Activated CD4-positive, alpha-beta T cell treated with anti-CD3 and anti-CD28 coated beads for 36 hours (primary cell): ENCODE results near the gene SPRYD3. TPM values are rescaled to one million over a fixed set of nuclear protein-coding genes. Genes with fewer than 3 reads are reported as not detected.

ENCODE experiments used
- ATAC-seq: fragments of 200-7000 bp; cut with Tn5 transposase; one replicate; pipeline ENCODE4 v1.10.0; 2021; ENCODE audit warnings: mild to moderate bottlenecking, moderate library complexity
- CTCF ChIA-PET: fragments of 350-600 bp; sonication (Branson Sonifier 250); formaldehyde crosslinking; loops from one replicate; lab custom pipeline; 2021; ENCODE audit warnings: antibody characterized with exemption; lab: Charles Lee
- POLR2A ChIA-PET: fragments of 350-600 bp; sonication (Branson Sonifier 250); formaldehyde crosslinking; loops from one replicate; lab custom pipeline; 2021; ENCODE audit warnings: antibody characterized with exemption, inconsistent platforms; lab: Charles Lee
- DNase-seq: peaks from one replicate; pipeline ENCODE4 v3.0.0-alpha.2; 2020
- H3K27ac Mint-ChIP-seq: one replicate; pipeline ENCODE4 v1.8.0; 2021; ENCODE audit warnings: mixed read lengths
- H3K27me3 Mint-ChIP-seq: one replicate; pipeline ENCODE4 v1.8.0; 2021; ENCODE audit warnings: mixed read lengths
- H3K36me3 Mint-ChIP-seq: one replicate; pipeline ENCODE4 v1.8.0; 2021; ENCODE audit warnings: low read depth, mixed read lengths
- H3K4me1 Mint-ChIP-seq: one replicate; pipeline ENCODE4 v1.8.0; 2021; ENCODE audit warnings: mixed read lengths
- H3K4me3 Mint-ChIP-seq: one replicate; pipeline ENCODE4 v1.8.0; 2021; ENCODE audit warnings: mild to moderate bottlenecking, moderate library complexity, mixed read lengths
- H3K9me3 Mint-ChIP-seq: one replicate; pipeline ENCODE4 v1.8.0; 2021; ENCODE audit warnings: low read depth, mixed read lengths
- intact Hi-C, 2 experiments: fragments of 100-400 bp; cut with DNase I in 1 of 2; cut with micrococcal nuclease in 1 of 2; formaldehyde crosslinking; loops; one replicate each; pipeline versions ENCODE4 v1.14.2 to v1.15.1; 2022 to 2024; cut with DNase I, micrococcal nuclease
- total RNA-seq, 2 experiments: library from RNA; stranded (reverse); gene quantifications; one replicate each; pipeline ENCODE4 v1.2.3, GENCODE V29; 2021

SPRYD3 gene
- total RNA-seq, 2 experiments from 2014 or later: 13.7 to 18.2 TPM

GRCh38 chr12:53067074-53067992 is 11.9 kb downstream of the SPRYD3 start:
- DNase-seq (peak; percentile 5), ATAC-seq (peak; percentile 45)
- Mint-ChIP-seq H3K9me3 (no peaks in the 10 kb centered on the region), H3K4me3 (no peak overlapping the region), H3K27me3 (no peaks in the 10 kb centered on the region), H3K27ac (no peak overlapping the region), H3K36me3 (peaks cover 21% of the 10 kb centered on the region), H3K4me1 (peaks cover 7% of the 10 kb centered on the region)
- ChIA-PET CTCF (interaction anchor here (0.8 to 15.8 kb wide), 9 partner anchors 13 to 131 kb away, joined by 3 to 277 read pairs (median 6); partner anchors contain the start of genes IGFBP6, SOAT2 and SPRYD3), POLR2A (interaction anchor here (0.7 to 2.0 kb wide), 2 partner anchors 12 to 36 kb away, joined by 4 to 6 read pairs; partner anchors contain the start of genes SOAT2 and SPRYD3)
- intact Hi-C loops: loop anchor here in 1 of 2 experiments (10.0 kb wide), 1 partner anchor 127 kb away; no protein-coding TSS in a partner anchor

- peaks cover 7% of the 10 kb centered on the region for H3K4me1 Mint-ChIP-seq
- H3K4me3 Mint-ChIP-seq: no peak overlapping the region
- ChIA-PET POLR2A (interaction anchor here (0.6 to 2.0 kb wide), 4 partner anchors 13 to 70 kb away, joined by 3 to 6 read pairs (median 5); partner anchors contain the start of genes SOAT2 and SPRYD3), CTCF (interaction anchor here (0.6 to 15.8 kb wide), 47 partner anchors 9 to 714 kb away, joined by 3 to 277 read pairs (median 4); partner anchors contain the start of genes AAAS, ESPL1, IGFBP6 and SOAT2)
- intact Hi-C loops: loop anchor here (1.0 to 10.0 kb wide), 3 partner anchors 33 to 131 kb away; no protein-coding TSS in a partner anchor
- H3K36me3 Mint-ChIP-seq: peaks cover 21% of the 10 kb centered on the region
- H3K27me3 Mint-ChIP-seq: no peaks in the 10 kb centered on the region
- DNase-seq (peak; percentile 85), ATAC-seq (peak; percentile 78)
- no peaks in the 10 kb centered on the region for H3K9me3 Mint-ChIP-seq
- peak overlapping the region; percentile 48 for H3K27ac Mint-ChIP-seq
Observed at GRCh38 chr12:53065975-53066931, 12.9 kb downstream of the SPRYD3 start.

DNA sequence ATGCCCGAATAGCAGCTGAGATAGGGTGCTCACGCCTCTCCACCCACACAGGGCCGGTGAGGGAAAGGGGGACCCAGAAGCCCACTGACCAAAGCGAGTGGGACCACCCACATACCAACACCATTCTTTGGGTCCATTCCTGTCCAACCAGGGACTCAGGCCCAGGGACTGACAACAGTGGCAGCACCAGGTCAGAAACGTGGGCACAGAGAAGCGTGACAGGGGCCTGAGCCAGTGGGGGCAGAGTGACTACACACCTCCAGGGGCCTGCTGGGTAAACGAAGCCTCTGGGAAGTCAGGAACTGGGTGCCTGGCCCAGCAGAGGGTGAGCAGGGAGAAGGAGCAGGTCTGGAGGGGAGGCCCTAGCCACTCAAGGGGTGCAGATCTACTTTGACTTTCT is 13.7 kb downstream of the SPRYD3 start:
- no peak for ATAC-seq
- Mint-ChIP-seq H3K4me3 (no peak overlapping the region), H3K27me3 (no peaks in the 10 kb centered on the region), H3K4me1 (peaks cover 7% of the 10 kb centered on the region), H3K27ac (no peak overlapping the region), H3K36me3 (peaks cover 21% of the 10 kb centered on the region), H3K9me3 (no peaks in the 10 kb centered on the region)
- CTCF ChIA-PET: interaction anchor here (0.6 to 15.8 kb wide), 42 partner anchors 8 to 443 kb away, joined by 3 to 277 read pairs (median 4); partner anchors contain the start of genes AAAS, IGFBP6, SOAT2 and SPRYD3
- POLR2A ChIA-PET: interaction anchor here (1.0 to 2.0 kb wide), 2 partner anchors 14 to 33 kb away, joined by 3 to 6 read pairs; partner anchors contain the start of gene SPRYD3
- peak; percentile 4 for DNase-seq
- intact Hi-C loops: loop anchor here in 1 of 2 experiments (10.0 kb wide), 1 partner anchor 129 kb away; no protein-coding TSS in a partner anchor

DNA sequence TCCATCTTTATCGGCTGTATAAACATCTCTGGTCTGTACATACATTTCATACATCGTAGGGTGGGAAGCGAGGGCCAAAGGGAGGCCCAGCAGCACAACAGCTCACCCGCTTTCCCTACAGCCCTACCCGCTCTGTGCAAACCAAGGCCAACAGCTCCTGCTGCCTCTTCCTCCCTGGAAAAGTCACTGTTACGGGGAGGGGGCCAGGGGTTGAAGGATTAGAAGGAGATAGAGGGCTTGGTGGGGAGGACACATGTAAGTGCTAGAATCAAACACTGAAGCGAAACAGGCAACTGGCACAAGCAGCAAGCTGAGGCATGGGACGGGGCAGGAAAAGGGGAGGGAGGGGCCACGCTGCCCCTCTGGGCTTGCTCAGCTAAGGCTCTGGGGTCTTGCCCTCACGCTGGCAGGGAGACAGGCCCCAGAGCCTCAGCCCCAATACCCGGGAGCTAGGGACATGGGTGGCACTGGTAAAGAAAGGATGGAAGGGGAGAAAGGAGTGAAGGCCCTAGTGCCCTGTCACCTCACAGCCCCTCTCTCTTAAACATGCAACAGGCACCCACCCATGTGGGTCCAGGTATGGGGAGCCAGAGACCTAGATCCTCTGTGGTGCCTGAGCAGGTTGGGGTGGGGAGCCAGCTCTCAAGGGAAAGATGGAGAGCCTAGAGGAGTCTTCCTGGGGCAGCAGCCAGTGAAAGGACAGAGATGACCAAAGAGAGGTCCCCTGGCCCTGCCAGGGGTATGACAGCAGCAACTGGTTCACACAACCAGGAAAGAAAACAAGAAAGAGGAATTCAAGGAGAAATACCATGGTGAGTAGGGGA is 14.4 kb downstream of the SPRYD3 start:
- Mint-ChIP-seq H3K27ac (peak overlapping the region; percentile 3), H3K27me3 (no peaks in the 10 kb centered on the region), H3K9me3 (no peaks in the 10 kb centered on the region), H3K4me3 (no peak overlapping the region), H3K36me3 (peaks cover 20% of the 10 kb centered on the region), H3K4me1 (peaks cover 7% of the 10 kb centered on the region)
- DNase-seq (no peak), ATAC-seq (no peak)
- ChIA-PET CTCF (interaction anchor here (0.7 to 15.8 kb wide), 27 partner anchors 8 to 444 kb away, joined by 3 to 277 read pairs (median 6); partner anchors contain the start of genes AAAS, IGFBP6, SOAT2 and SPRYD3), POLR2A (interaction anchor here (2.0 kb wide), 1 partner anchor 14 kb away, joined by 6 read pairs; the partner anchor contains the start of gene SPRYD3)
- intact Hi-C loops: loop anchor here in 1 of 2 experiments (10.0 kb wide), 1 partner anchor 130 kb away; no protein-coding TSS in a partner anchor

GRCh38 chr12:53063708-53064612 is 15.2 kb downstream of the SPRYD3 start:
- Mint-ChIP-seq H3K36me3 (peaks cover 16% of the 10 kb centered on the region), H3K27me3 (no peaks in the 10 kb centered on the region), H3K4me1 (peaks cover 7% of the 10 kb centered on the region), H3K9me3 (no peaks in the 10 kb centered on the region), H3K4me3 (no peak overlapping the region), H3K27ac (no peak overlapping the region)
- POLR2A ChIA-PET: no interaction called here
- intact Hi-C loops: loop anchor here in 1 of 2 experiments (10.0 kb wide), 1 partner anchor 131 kb away; no protein-coding TSS in a partner anchor
- CTCF ChIA-PET: interaction anchor here (0.8 to 15.8 kb wide), 6 partner anchors 9 to 179 kb away, joined by 3 to 277 read pairs (median 4); partner anchors contain the start of genes IGFBP6, SOAT2 and SPRYD3
- peak; percentile 9 for DNase-seq
- no peak for ATAC-seq

GRCh38 chr12:53062977-53063707 is 16.0 kb downstream of the SPRYD3 start:
- H3K4me1 Mint-ChIP-seq: peaks cover 7% of the 10 kb centered on the region
- POLR2A ChIA-PET: no interaction called here

GRCh38 chr12:53062011-53062961 is 16.9 kb downstream of the SPRYD3 start:
- DNase-seq: peak; percentile 3

More at GRCh38 chr12:53062977-53063707, 16.0 kb downstream of the SPRYD3 start:
- peaks cover 16% of the 10 kb centered on the region for H3K36me3 Mint-ChIP-seq
- intact Hi-C loops: loop anchor here in 1 of 2 experiments (10.0 kb wide), 1 partner anchor 132 kb away; no protein-coding TSS in a partner anchor
- DNase-seq (peak; percentile 3), ATAC-seq (no peak)
- H3K4me3 Mint-ChIP-seq: no peak overlapping the region
- CTCF ChIA-PET: interaction anchor here (0.5 to 15.8 kb wide), 4 partner anchors 18 to 509 kb away, joined by 3 to 277 read pairs (median 80); partner anchors contain the start of genes IGFBP6, SOAT2 and SPRYD3
- H3K27me3 Mint-ChIP-seq: no peaks in the 10 kb centered on the region
- H3K27ac Mint-ChIP-seq: no peak overlapping the region
- H3K9me3 Mint-ChIP-seq: no peaks in the 10 kb centered on the region

More at GRCh38 chr12:53062011-53062961, 16.9 kb downstream of the SPRYD3 start:
- intact Hi-C loops: loop anchor here in 1 of 2 experiments (10.0 kb wide), 1 partner anchor 133 kb away; no protein-coding TSS in a partner anchor
- no peak for ATAC-seq
- H3K9me3 Mint-ChIP-seq: no peaks in the 10 kb centered on the region
- H3K4me1 Mint-ChIP-seq: peaks cover 7% of the 10 kb centered on the region
- POLR2A ChIA-PET: interaction anchor here (0.6 kb wide), 1 partner anchor 28 kb away, joined by 4 read pairs; no protein-coding TSS in a partner anchor
- H3K4me3 Mint-ChIP-seq: no peak overlapping the region
- no peaks in the 10 kb centered on the region for H3K27me3 Mint-ChIP-seq
- H3K27ac Mint-ChIP-seq: no peak overlapping the region
- CTCF ChIA-PET: interaction anchor here (0.5 to 15.8 kb wide), 4 partner anchors 19 to 510 kb away, joined by 3 to 277 read pairs (median 79); partner anchors contain the start of genes IGFBP6, SOAT2 and SPRYD3
- H3K36me3 Mint-ChIP-seq: peaks cover 16% of the 10 kb centered on the region
